H9 (cell line): Measurements from ENCODE around the gene NKAIN4. TPM values are rescaled to one million over a fixed set of nuclear protein-coding genes. Genes with fewer than 3 reads are reported as not detected.

Experiments used
- DNase-seq: peaks from one replicate; pipeline ENCODE4 v3.0.0-alpha.2; 2017
- H2AFZ ChIP-seq: one replicate; pipeline ENCODE4 v1.6.1; 2013; ENCODE audit warnings: mild to moderate bottlenecking, low read length, control low read depth, moderate library complexity
- H2AK5ac ChIP-seq: 2 replicates; pipeline ENCODE4 v1.6.1; 2013; ENCODE audit warnings: low read length, control low read depth, mixed read lengths; ENCODE audit not compliant: insufficient read length
- H2BK120ac ChIP-seq: one replicate; pipeline ENCODE4 v1.6.1; 2013; ENCODE audit warnings: low read depth, mild to moderate bottlenecking, low read length, control low read depth, inconsistent platforms; ENCODE audit not compliant: poor library complexity, severe bottlenecking
- H2BK12ac ChIP-seq: 2 replicates; pipeline ENCODE4 v1.6.1; 2013; ENCODE audit warnings: low read length, control low read depth, mixed read lengths, low read depth; ENCODE audit not compliant: insufficient read length
- H2BK15ac ChIP-seq: 2 replicates; pipeline ENCODE4 v1.6.1; 2013; ENCODE audit warnings: low read depth, low read length, control low read depth
- H2BK20ac ChIP-seq: one replicate; pipeline ENCODE4 v1.6.1; 2013; ENCODE audit warnings: low read depth, mild to moderate bottlenecking, low read length, control low read depth, inconsistent platforms; ENCODE audit not compliant: poor library complexity, severe bottlenecking
- H2BK5ac ChIP-seq: 2 replicates; pipeline ENCODE4 v1.6.1; 2013; ENCODE audit warnings: low read length, control low read depth, mixed read lengths; ENCODE audit not compliant: insufficient read length
- H3K14ac ChIP-seq: 2 replicates; pipeline ENCODE4 v1.6.1; 2013; ENCODE audit warnings: low read length, control low read depth; ENCODE audit not compliant: insufficient read depth
- H3K18ac ChIP-seq: 2 replicates; pipeline ENCODE4 v1.6.1; 2013; ENCODE audit warnings: low read depth, mild to moderate bottlenecking, mixed read lengths, low read length, control low read depth; ENCODE audit not compliant: insufficient read length
- H3K23ac ChIP-seq: 2 replicates; pipeline ENCODE4 v1.6.1; 2013; ENCODE audit warnings: low read length, control low read depth, mixed read lengths, low read depth; ENCODE audit not compliant: insufficient read length
- H3K23me2 ChIP-seq: 2 replicates; pipeline ENCODE4 v1.6.1; 2013; ENCODE audit warnings: low read depth, mild to moderate bottlenecking, mixed read lengths, low read length, control low read depth; ENCODE audit not compliant: insufficient read length, poor library complexity, severe bottlenecking
- H3K27ac ChIP-seq: 2 replicates; pipeline ENCODE4 v1.5.1; 2013; ENCODE audit warnings: low read length, control low read depth, mixed read lengths, low read depth; ENCODE audit not compliant: insufficient read length
- H3K27me3 ChIP-seq: 2 replicates; pipeline ENCODE4 v1.6.1; 2013; ENCODE audit warnings: low read length, control low read depth, inconsistent platforms; ENCODE audit not compliant: insufficient read depth
- H3K4ac ChIP-seq: 2 replicates; pipeline ENCODE4 v1.6.1; 2013; ENCODE audit warnings: low read depth, mild to moderate bottlenecking, control low read depth, inconsistent platforms, low read length, moderate library complexity
- H3K4me1 ChIP-seq: 2 replicates; pipeline ENCODE4 v1.6.1; 2013; ENCODE audit warnings: low read length, control low read depth, inconsistent platforms; ENCODE audit not compliant: insufficient read depth
- H3K4me2 ChIP-seq: 2 replicates; pipeline ENCODE4 v1.6.1; 2013; ENCODE audit warnings: low read length, control low read depth, mixed read lengths; ENCODE audit not compliant: insufficient read length, insufficient read depth
- H3K56ac ChIP-seq: 2 replicates; pipeline ENCODE4 v1.6.1; 2013; ENCODE audit warnings: low read depth, mild to moderate bottlenecking, mixed read lengths, low read length, control low read depth; ENCODE audit not compliant: insufficient read length
- H3K79me1 ChIP-seq: 2 replicates; pipeline ENCODE4 v1.6.1; 2013; ENCODE audit warnings: low read depth, mild to moderate bottlenecking, moderate library complexity, low read length, control low read depth, inconsistent platforms; ENCODE audit not compliant: insufficient read depth, poor library complexity, severe bottlenecking
- H3K79me2 ChIP-seq: 2 replicates; pipeline ENCODE4 v1.6.1; 2013; ENCODE audit warnings: low read length, control low read depth, inconsistent platforms; ENCODE audit not compliant: insufficient read depth
- H3K9ac ChIP-seq: 2 replicates; pipeline ENCODE4 v1.6.1; 2013; ENCODE audit warnings: low read length, control low read depth, mixed read lengths; ENCODE audit not compliant: insufficient read length; ENCODE audit errors: extremely low read depth
- H3K9me3 ChIP-seq: one replicate; pipeline ENCODE4 v1.6.1; 2013; ENCODE audit warnings: low read depth, low read length, inconsistent platforms; ENCODE audit not compliant: control insufficient read depth
- H3T11ph ChIP-seq: one replicate; pipeline ENCODE4 v1.6.1; 2013; ENCODE audit warnings: mild to moderate bottlenecking, low read length, control low read depth, inconsistent platforms
- H4K20me1 ChIP-seq: one replicate; pipeline ENCODE4 v1.6.1; 2013; ENCODE audit not compliant: control insufficient read depth, insufficient read length, insufficient read depth
- H4K5ac ChIP-seq: 2 replicates; pipeline ENCODE4 v1.6.1; 2013; ENCODE audit warnings: low read depth, mild to moderate bottlenecking, mixed read lengths, low read length, control low read depth; ENCODE audit not compliant: insufficient read length
- H4K8ac ChIP-seq: replicated peaks from 2 replicates; pipeline ENCODE4 v1.6.1; 2013; ENCODE audit warnings: low read length, control low read depth, mixed read lengths, low read depth; ENCODE audit not compliant: insufficient read length
- H4K91ac ChIP-seq: 2 replicates; pipeline ENCODE4 v1.6.1; 2013; ENCODE audit warnings: low read depth, mild to moderate bottlenecking, moderate library complexity, mixed read lengths, low read length, control low read depth; ENCODE audit not compliant: insufficient read length
- H3K27ac Mint-ChIP-seq, 3 experiments: 2 replicates in 2 of 3; 3 replicates in 1 of 3; pipeline ENCODE4 v1.8.0; 2020 to 2021; ENCODE audit warnings: mixed read lengths in 3 of 3, mild to moderate bottlenecking in 1 of 3, moderate library complexity in 1 of 3
- H3K27me3 Mint-ChIP-seq: 2 replicates; pipeline ENCODE4 v1.8.0; 2021; ENCODE audit warnings: low read depth, mild to moderate bottlenecking, moderate library complexity, mixed read lengths
- H3K36me3 Mint-ChIP-seq, 3 experiments: 2 replicates in 2 of 3; 3 replicates in 1 of 3; pipeline ENCODE4 v1.8.0; 2020 to 2021; ENCODE audit warnings: low read depth in 3 of 3, mixed read lengths in 3 of 3; ENCODE audit not compliant: insufficient read depth in 1 of 3
- H3K4me1 Mint-ChIP-seq, 2 experiments: 2 replicates each; pipeline ENCODE4 v1.8.0; 2020; ENCODE audit warnings: mixed read lengths in 2 of 2
- H3K4me3 Mint-ChIP-seq, 2 experiments: 2 replicates in 1 of 2; 3 replicates in 1 of 2; pipeline ENCODE4 v1.8.0; 2020 to 2021; ENCODE audit warnings: mild to moderate bottlenecking in 2 of 2, mixed read lengths in 2 of 2, moderate library complexity in 1 of 2
- H3K9me3 Mint-ChIP-seq, 2 experiments: 2 replicates in 1 of 2; 3 replicates in 1 of 2; pipeline ENCODE4 v1.8.0; 2020; ENCODE audit warnings: mild to moderate bottlenecking in 2 of 2, mixed read lengths in 2 of 2, moderate library complexity in 1 of 2
- WGBS: extraction: QIAGEN DNeasy Blood & Tissue Kit; methylation state at CpG from one replicate; pipeline ENCODE4 v1.1.7; 2013; ENCODE audit warnings: missing lambda C conversion rate, low lambda C conversion rate, mixed read lengths; ENCODE audit not compliant: insufficient read length; ENCODE audit errors: extremely low coverage; 5-methylcytosine and 5-hydroxymethylcytosine counted together
- total RNA-seq: library from RNA; stranded (reverse); gene quantifications from 2 replicates; pipeline ENCODE4 v1.2.1, GENCODE V29; 2021
- TF ChIP-seq, protein P1 (sequence below): fragments of 200-600 bp; sonication (generic); conservative IDR thresholded peaks from 3 replicates; pipeline ENCODE4 v1.8.0; 2021; ENCODE audit warnings: antibody characterized with exemption, mild to moderate bottlenecking

The NKAIN4 gene
- total RNA-seq, 1 experiment from 2014 or later, result 20.9 TPM

DNA sequence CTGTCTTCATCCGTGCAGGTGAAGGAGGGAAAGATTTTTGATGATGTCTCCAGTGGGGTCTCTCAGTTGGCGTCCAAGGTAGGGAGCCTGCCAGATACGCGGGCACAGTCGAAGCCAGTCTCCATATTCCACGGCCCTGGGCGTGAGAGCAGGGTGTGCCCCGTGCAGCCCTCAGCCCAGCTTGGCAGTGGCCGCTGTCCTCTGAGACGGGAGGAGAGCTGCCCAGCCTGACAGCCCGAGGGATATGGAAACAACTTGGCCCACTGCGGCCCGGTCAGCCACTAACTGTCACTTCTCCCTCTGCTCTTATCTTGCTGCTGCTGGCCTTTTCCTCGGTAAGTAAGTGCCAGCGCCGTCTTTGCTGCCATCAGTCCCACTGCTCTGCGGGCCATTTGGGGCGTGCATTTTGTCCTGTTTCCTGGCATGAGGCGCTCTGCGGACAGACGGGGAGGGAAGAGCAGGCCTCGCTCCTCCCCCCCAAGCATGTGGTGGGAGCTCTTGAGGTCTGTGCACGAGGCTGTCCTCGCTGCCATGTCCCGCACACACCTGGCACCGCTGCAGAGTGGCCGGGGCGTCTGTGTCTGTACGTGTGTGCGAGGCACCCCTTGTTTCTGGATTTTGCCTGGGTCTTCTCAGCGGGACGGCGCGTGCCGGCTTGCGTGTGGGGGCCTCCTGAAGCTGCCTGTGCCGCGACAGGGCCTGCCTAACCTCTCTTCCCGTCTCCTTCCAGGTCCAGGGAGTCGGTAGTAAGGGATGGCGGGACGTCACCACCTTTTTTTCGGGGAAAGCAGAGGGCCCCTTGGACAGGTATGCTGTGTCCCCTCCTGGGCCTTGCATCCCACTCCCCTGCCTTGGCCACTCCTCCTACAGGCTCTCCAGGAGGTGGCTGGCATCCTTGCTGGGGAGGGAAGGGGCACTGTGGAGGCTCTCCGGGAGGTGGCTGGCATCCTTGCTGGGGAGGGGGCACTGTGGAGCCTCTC, 31.7 kb upstream of the NKAIN4 start:
- Histone ChIP-seq H3K18ac (no peak overlapping the region), H2AFZ (no peak overlapping the region), H4K91ac (no peak overlapping the region), H3K27ac (no peak overlapping the region), H3K56ac (no peak overlapping the region), H3K79me2 (no peaks in the 10 kb centered on the region), H3K4ac (no peak overlapping the region), H4K20me1 (no peaks in the 10 kb centered on the region), H3K14ac (no peak overlapping the region), H3K27me3 (no peaks in the 10 kb centered on the region), H3K9me3 (no peaks in the 10 kb centered on the region), H3K79me1 (no peaks in the 10 kb centered on the region), H3T11ph (no peak overlapping the region), H3K4me1 (no peaks in the 10 kb centered on the region), H2BK15ac (no peak overlapping the region), H2BK12ac (no peak overlapping the region), H3K23ac (no peak overlapping the region), H2BK120ac (no peak overlapping the region), H2BK20ac (no peak overlapping the region), H4K5ac (no peak overlapping the region), H3K23me2 (peaks cover 3% of the 10 kb centered on the region), H3K4me2 (no peak overlapping the region), H4K8ac (no peak overlapping the region), H2AK5ac (no peak overlapping the region), H2BK5ac (no peak overlapping the region), H3K9ac (no peak overlapping the region)
- Mint-ChIP-seq H3K27me3 (no peaks in the 10 kb centered on the region), H3K9me3 (no peaks in the 10 kb centered on the region), H3K4me3 (no peak overlapping the region), H3K36me3 (peaks cover 8 to 60% (median 42%) of the 10 kb centered on the region in 3 experiments; a peak in 6 of 7 replicates), H3K27ac (no peak overlapping the region; a peak in 1 of 7 replicates), H3K4me1 (peaks cover 5% of the 10 kb centered on the region in 2 experiments; a peak in 3 of 4 replicates)
- no CpG with 5 or more reads among the region's 44 CpGs for WGBS
- TF ChIP-seq, protein P1, sequence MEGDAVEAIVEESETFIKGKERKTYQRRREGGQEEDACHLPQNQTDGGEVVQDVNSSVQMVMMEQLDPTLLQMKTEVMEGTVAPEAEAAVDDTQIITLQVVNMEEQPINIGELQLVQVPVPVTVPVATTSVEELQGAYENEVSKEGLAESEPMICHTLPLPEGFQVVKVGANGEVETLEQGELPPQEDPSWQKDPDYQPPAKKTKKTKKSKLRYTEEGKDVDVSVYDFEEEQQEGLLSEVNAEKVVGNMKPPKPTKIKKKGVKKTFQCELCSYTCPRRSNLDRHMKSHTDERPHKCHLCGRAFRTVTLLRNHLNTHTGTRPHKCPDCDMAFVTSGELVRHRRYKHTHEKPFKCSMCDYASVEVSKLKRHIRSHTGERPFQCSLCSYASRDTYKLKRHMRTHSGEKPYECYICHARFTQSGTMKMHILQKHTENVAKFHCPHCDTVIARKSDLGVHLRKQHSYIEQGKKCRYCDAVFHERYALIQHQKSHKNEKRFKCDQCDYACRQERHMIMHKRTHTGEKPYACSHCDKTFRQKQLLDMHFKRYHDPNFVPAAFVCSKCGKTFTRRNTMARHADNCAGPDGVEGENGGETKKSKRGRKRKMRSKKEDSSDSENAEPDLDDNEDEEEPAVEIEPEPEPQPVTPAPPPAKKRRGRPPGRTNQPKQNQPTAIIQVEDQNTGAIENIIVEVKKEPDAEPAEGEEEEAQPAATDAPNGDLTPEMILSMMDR, result no peak
- DNase-seq, result no peak
